ENCODE measurements around the gene TEAD1. TPM values are rescaled to one million over a fixed set of nuclear protein-coding genes. Genes with fewer than 3 reads are reported as not detected.

Gene TEAD1
- total RNA-seq, 1 experiment from 2014 or later, result 102 TPM

- no TSS peak for BruUV-seq (replicated peaks)
- H3K9me3 ChIP-seq (ENCODE audit: control insufficient read depth, insufficient read depth, low read depth, low read length), result no peaks in the 10 kb centered on the region
- in situ Hi-C loops (cut with HindIII; ENCODE audit: low pct_unique_long_range_greater_than_20kb, low sequenced_read_pairs) (no loop called here), intact Hi-C loops (cut with micrococcal nuclease; ENCODE audit: unreplicated experiment) (no loop called here)
- H3K36me3 ChIP-seq (ENCODE audit: control insufficient read depth, insufficient read depth, low read length), result no peaks in the 10 kb centered on the region
- ChIA-PET POLR2A (interaction anchor here (1.0 kb wide), 1 partner anchor 630 kb away, joined by 3 read pairs; no protein-coding TSS in a partner anchor), CTCF (interaction anchor here (0.7 kb wide), 1 partner anchor 16 kb away, joined by 4 read pairs; no protein-coding TSS in a partner anchor)
- ATAC-seq (no peak), DNase-seq (ENCODE audit: low read depth, low spot score) (no peak)
- H3K27me3 ChIP-seq (ENCODE audit: control insufficient read depth, insufficient read depth, low read length), result peaks cover 14% of the 10 kb centered on the region
- TF ChIP-seq TCF7L2 (IDR thresholded peaks at IDR 0.05; ENCODE audit: low read depth, low read length), result no peak
- TF ChIP-seq CTCF (IDR thresholded peaks at IDR 0.05), result no peak
- TF ChIP-seq REST (IDR thresholded peaks at IDR 0.05; ENCODE audit: insufficient read depth in 1 of 2, low read depth in 2 of 2, low read length in 1 of 2), result no peak
- TF ChIP-seq SIN3A (IDR thresholded peaks at IDR 0.05; ENCODE audit: borderline replicate concordance, insufficient read depth, low read depth, low read length), result no peak
- no peak for TF ChIP-seq POLR2AphosphoS5 (IDR thresholded peaks at IDR 0.05; ENCODE audit: low read depth, low read length)
- H3K27ac ChIP-seq (ENCODE audit: low read length), result no peak overlapping the region
- no peaks in the 10 kb centered on the region for H3K4me1 ChIP-seq (ENCODE audit: control insufficient read depth, insufficient read depth, low read length)
- H3K4me3 ChIP-seq (ENCODE audit: low read depth in 2 of 2, low read length in 2 of 2), result no peak overlapping the region
Observed at GRCh38 chr11:12979928-12980689, 305.9 kb downstream of the TEAD1 start.

GRCh38 chr11:12981676-12982522, 307.7 kb downstream of the TEAD1 start:
- in situ Hi-C loops (cut with HindIII; ENCODE audit: low pct_unique_long_range_greater_than_20kb, low sequenced_read_pairs), result no loop called here
- BruUV-seq (replicated peaks), result no TSS peak
- H3K4me1 ChIP-seq (ENCODE audit: control insufficient read depth, insufficient read depth, low read length), result no peaks in the 10 kb centered on the region

More at GRCh38 chr11:12981676-12982522, 307.7 kb downstream of the TEAD1 start:
- CTCF ChIA-PET, result interaction anchor here (0.7 to 1.2 kb wide), 2 partner anchors 266 to 693 kb away, joined by 4 read pairs; no protein-coding TSS in a partner anchor
- ATAC-seq (no peak), DNase-seq (ENCODE audit: low read depth, low spot score) (no peak)
- H3K27me3 ChIP-seq (ENCODE audit: control insufficient read depth, insufficient read depth, low read length), result peaks cover 20% of the 10 kb centered on the region
- POLR2A ChIA-PET, result interaction anchor here (0.6 kb wide), 1 partner anchor 483 kb away, joined by 9 read pairs; no protein-coding TSS in a partner anchor
- intact Hi-C loops (cut with micrococcal nuclease; ENCODE audit: unreplicated experiment), result no loop called here
- H3K4me3 ChIP-seq (ENCODE audit: low read depth in 2 of 2, low read length in 2 of 2), result no peak overlapping the region
- no peaks in the 10 kb centered on the region for H3K9me3 ChIP-seq (ENCODE audit: control insufficient read depth, insufficient read depth, low read depth, low read length)
- TF ChIP-seq CTCF (IDR thresholded peaks at IDR 0.05) (no peak), TCF7L2 (IDR thresholded peaks at IDR 0.05; ENCODE audit: low read depth, low read length) (no peak), REST (IDR thresholded peaks at IDR 0.05; ENCODE audit: insufficient read depth in 1 of 2, low read depth in 2 of 2, low read length in 1 of 2) (no peak), POLR2AphosphoS5 (IDR thresholded peaks at IDR 0.05; ENCODE audit: low read depth, low read length) (no peak), SIN3A (IDR thresholded peaks at IDR 0.05; ENCODE audit: borderline replicate concordance, insufficient read depth, low read depth, low read length) (no peak)
- H3K27ac ChIP-seq (ENCODE audit: low read length), result no peak overlapping the region
- H3K36me3 ChIP-seq (ENCODE audit: control insufficient read depth, insufficient read depth, low read length), result no peaks in the 10 kb centered on the region
